Activated CD4-positive, alpha-beta T cell treated with anti-CD3 and anti-CD28 coated beads for 48 hours (primary cell): Measurements from ENCODE around the gene SLK.

Source experiments
- DNase-seq: peaks from one replicate; pipeline ENCODE4 v3.0.0-alpha.2; 2020

The SLK gene

DNA sequence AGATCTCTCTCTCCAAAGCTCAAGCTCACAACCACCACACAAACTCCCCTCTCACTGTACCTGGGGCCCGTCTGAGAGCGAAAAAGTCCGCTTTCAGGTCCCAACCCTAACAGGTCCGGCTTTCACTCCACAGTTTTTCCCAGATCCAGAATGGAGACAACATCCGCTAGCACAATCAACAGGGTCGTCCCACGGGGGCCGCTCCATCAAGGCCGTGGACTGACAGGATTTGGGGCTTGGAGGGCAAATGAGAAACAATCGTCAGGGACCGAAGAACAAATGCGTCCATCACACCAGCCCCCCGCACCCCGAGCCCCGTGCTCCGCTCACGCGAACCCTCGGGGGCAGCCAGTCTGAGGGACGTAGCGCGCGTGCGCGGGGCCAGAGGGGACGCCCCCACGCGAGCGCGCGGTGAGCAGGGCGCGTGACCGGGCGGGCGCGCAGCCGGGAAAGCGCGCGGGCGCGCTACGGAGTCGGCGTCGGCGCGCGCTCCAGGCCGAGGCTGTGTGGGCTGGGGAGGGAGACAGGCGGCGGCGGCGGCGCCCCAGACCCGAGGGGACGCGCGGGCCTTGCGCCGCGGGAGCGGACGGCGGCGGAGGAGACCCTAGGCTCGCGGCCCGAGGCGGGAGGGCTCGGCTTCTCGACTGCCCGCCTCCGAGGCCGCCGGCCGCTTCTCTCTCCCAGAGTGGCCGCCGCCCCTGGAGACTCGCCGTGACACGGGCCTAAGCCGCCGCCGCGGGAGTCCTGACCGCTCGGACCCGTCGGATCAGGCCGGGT is at the start of gene SLK:
SLK (plus strand) TSS at position 470 of the 777 bp plus-strand sequence. CDS start 606 bp downstream, outside the sequence.
- DNase-seq = peak; percentile 86

DNA sequence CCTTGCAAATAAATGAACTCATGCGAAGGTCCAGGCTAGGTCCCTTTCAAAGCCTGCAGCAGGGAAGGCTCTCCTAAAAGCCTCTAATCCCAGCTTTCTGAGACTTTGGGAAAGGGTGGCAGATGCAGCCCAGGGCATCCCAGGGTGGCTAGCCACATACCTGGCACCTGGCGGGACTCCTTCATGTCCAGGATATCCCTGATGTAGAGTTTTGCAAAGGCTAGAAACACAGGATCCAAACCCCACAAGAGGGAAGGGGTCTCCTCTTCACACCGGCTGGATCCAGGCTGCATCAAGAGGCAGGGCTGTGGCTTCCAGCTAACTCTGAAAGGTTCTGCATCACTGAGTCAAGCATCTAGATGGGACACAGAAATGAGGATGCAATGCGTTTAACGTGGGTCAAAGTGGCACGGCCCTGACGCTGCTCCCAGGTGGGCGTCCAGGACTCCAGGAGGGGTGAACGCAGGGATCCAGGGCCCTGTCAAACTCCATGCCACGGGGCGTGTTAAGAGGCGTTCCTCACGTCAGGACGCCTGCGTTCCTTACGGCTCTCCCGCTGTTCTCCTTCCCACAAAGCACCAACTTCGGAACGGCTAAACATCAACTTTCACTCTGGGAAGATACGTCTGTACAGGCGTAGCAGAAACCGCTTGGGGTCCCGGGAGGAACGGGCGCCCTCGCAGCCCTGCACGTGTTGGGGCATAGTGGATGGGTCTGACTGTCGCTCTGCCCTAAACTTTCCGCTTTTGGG is 49.5 kb upstream of the SLK start:
- DNase-seq = peak; percentile 51

GRCh38 chr10:103918053-103918846 is 48.7 kb upstream of the SLK start, which contains the start of gene STN1:
Gene STN1, minus strand, starts transcription at chr10:103918184. Its CDS starts 590 bp downstream, at chr10:103917594.
- peak; percentile 98 for DNase-seq

GRCh38 chr10:103919648-103920025 is 47.3 kb upstream of the SLK start:
- no peak for DNase-seq

- DNase-seq = no peak
Measured at GRCh38 chr10:103921248-103921647, 45.7 kb upstream of the SLK start.

DNA sequence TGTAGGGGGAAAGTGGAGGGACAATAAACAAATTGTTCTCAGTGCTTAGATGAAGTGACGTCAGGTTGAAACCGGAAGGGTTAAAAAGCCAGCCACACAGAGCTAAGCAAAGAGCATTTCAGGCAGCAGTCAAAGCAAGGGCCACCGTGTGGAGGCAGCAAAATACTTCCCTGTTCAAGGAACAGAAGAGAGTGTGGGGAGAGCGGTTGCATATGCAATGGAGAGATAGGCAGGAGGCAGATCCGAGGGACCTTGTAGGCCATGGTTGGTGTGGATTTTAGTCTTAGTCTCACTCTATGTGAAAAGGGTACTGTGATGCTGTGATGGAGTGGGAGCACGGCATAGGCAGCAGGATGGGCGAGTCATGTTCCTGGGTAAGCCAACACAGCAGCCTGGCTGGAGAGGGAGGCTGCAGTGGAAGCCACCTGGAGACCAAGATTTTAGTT is 45.2 kb upstream of the SLK start:
- DNase-seq = peak; percentile 59

- no peak for DNase-seq
Measured at GRCh38 chr10:103922659-103923058, 44.3 kb upstream of the SLK start.

GRCh38 chr10:103923502-103923901 is 43.4 kb upstream of the SLK start:
- no peak for DNase-seq

DNA sequence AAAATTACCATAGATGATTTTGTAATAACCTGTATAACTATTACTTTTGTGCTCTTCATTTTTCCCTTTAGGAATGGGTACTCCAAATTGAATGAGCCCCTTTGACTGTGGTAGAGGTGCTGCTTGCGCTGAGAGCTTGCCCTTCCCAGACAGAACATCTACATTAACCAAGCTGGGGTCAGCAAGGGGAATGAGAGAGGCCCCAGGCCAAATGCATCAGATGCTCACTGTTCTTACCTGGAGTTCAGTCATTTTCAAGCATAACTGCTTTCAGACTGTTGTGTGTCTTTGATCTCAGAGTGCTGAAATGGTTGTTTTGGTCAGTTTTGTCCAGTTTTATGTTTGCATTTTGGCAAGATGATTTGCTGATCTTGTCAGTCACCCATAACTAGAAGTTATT is 41.3 kb upstream of the SLK start:
- no peak for DNase-seq

- DNase-seq = no peak
Measured at GRCh38 chr10:103926722-103927319, 40.1 kb upstream of the SLK start.

DNA sequence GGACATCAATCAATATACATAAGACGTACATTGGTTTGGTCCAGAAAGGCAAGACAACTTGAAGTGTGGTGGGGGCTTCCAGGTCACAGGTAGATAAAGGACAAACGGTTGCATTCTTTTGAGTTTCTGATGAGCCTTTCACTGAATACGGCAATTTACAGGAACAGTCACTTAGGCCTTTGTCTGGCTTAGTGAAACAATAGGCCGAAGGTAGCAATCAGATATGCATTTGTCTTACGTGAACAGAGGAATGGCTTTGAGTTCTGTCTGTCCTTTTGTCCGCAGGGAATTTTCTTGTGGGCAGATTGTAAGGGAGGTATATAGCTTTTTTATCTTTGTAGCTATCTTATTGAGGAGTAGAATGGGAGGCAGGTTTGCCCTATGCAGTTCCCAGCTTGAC is 38.2 kb upstream of the SLK start:
- DNase-seq = no peak

DNA sequence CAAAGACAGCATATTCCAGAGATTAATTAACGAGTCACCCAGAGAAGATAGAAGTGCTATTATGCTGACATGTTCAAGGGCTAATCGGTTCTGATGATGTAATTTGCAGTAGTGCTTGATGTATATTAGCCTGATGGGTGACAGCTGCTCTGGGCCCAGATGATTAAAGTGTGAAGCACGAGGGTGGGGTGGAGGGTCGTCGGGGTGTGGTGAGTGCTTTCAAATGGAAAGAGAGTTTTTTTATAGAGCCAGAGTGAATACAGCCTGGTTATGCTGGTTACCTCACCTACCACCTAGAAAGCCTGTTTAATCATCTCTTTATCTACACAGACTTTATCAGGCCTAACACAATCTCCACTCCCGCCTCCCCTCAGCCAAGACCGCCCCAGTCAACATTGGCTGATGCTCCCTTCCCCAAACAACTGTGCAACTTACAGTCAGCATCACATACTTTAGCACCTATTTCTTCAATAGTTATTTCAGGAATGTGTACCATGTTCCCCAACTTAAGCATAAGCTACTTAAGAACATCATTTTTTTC is 37.5 kb upstream of the SLK start:
- no peak for DNase-seq

- DNase-seq = no peak
Measured at GRCh38 chr10:103930449-103930848, 36.5 kb upstream of the SLK start.

DNA sequence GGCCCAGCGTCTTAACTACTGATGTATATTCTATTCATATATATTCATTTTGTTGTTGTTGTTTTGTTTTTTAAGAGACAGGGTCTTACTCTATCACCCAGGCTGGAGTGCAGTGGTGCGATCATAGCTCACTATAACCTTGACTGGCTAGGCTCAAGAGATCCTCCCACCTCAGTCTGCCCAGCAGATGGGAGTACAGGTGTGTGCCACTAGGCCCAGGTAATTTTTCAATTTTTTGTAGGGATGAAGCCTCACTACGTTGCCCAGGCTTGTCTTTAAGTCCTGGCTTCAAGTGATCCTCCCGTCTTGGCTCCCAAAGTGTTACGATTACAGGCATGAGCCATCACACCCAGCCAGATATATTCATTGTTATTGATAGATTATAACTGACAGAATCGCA is 36.1 kb upstream of the SLK start:
- no peak for DNase-seq

DNA sequence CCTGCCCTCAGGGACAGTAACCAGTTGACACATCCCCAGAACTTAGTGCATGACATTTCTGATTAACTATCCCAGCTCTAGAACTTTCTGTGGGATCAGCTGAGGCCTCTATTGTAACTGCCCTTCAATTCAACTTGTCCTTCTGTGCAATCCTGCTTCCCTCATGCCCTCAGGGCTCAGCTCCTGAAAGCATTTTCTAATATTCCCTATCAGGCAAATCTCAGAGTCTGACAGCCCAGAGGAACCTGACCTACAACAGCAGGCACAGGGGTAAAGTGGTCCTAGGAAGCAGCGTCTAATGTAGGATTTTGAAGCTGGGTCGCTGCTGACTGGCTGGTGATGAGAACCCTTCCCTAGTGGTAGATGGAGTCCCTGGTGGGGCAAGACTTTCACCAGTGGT is 35.3 kb upstream of the SLK start:
- no peak for DNase-seq

DNA sequence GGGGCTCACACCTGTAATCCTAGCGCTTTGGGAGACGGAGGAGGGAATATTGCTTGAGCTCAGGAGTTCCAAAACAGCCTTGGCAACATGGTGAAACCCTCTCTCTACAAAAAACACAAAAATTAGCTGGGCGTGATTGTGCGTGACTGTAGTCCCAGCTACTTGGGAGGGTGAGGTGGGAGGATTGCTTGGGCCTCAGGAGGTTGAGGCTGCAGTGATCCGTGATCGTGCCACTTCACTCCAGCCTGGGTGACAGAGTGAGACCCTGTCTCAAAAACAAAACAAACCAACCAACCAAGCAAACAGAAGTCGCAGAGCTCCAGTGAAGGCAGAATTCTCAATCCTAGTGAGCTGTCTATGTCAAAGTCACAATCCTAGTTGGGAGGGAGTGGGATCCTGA is 34.7 kb upstream of the SLK start:
- no peak for DNase-seq

DNA sequence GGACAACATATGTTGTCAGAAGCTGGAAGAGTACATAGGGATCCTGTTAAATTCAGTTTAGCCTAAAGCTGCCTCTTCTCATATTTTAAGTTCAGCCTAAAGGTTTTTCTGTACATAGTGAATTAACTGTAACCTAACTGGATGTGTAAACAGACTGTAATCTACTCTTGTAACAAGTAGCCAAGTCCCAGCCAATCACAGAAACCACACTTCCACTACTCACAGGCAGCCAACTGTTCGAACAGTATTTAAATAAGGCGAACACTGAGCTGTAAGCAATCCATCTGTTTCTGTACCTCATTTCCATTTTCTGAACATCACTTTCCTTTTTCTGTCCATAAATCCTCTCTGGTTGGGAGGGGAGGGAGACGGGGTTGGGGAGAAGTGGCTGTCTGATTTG is 34.0 kb upstream of the SLK start:
- DNase-seq = no peak

- DNase-seq = no peak
Measured at GRCh38 chr10:103933557-103934121, 33.3 kb upstream of the SLK start.

- DNase-seq = no peak
Measured at GRCh38 chr10:103934308-103934707, 32.6 kb upstream of the SLK start.

- no peak for DNase-seq
Measured at GRCh38 chr10:103936022-103936421, 30.9 kb upstream of the SLK start.

DNA sequence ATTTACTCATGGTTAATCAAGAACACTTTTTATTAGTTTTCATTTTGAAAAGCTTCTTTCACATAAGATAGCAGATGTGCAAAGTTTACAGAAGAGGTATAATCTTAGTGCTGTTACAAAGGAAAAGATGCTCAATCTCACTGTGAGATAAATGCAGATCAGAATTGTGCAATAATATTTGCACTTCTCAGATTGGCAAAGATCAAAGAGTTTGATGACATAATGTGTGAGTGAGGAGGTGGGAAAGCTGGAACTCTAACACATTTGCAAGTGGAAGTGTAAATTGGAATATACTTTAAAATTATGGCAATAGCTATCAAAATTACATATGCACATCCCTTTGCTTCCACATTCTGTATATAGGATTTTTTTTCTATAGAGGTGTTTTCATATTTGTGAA is 27.4 kb upstream of the SLK start:
- DNase-seq = no peak

DNA sequence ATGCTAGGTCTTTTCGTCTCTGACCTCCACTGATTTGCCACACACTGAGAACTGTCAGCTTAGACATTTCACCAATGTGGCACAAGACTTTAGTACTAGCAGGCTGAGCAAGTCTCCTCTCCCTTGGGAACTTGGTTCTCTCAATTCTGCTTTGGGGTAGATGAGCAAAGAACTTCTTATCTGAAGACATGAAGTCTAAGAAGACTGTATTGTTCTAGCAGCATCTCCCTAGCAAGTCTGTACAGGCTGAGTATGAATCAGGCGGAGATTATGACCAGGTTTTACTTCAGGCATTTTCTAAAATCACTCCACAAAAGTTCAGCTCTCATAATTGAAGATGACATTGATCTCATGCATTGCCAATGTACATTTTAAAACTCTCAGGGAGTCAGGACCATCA is 25.1 kb upstream of the SLK start:
- no peak for DNase-seq
